CD4-positive, CD25-positive, alpha-beta regulatory T cell (primary cell): ENCODE results near the gene SVOPL. TPM values are rescaled to one million over a fixed set of nuclear protein-coding genes. Genes with fewer than 3 reads are reported as not detected.
A peak's percentile ranks its signal among the peaks of the same experiment; 100 is the strongest.
"Not testable (repeated sequence)": the region's sequence is repeated elsewhere in the genome, so short reads cannot be mapped to it uniquely, and the experiment has no call there.

ENCODE experiments used
- ATAC-seq, 2 donors: fragments of 150-1000 bp; cut with Tn5 transposase; one replicate each; pipeline ENCODE4 v1.10.0; 2021; ENCODE audit warnings: low read depth in 2 of 2, moderate number of reproducible peaks in 2 of 2, moderate library complexity in 1 of 2
- DNase-seq, 3 donors: peaks; one replicate each; pipeline versions ENCODE4 v3.0.0 to v3.0.0-alpha.2; 2012 to 2022; ENCODE audit warnings: mixed read lengths in 1 of 3
- H3K27ac ChIP-seq: one replicate; pipeline ENCODE4 v1.7.0; 2013; ENCODE audit warnings: mild to moderate bottlenecking, low read length; ENCODE audit not compliant: insufficient read depth, poor library complexity, severe bottlenecking
- H3K27me3 ChIP-seq: one replicate; pipeline ENCODE4 v1.7.0; 2013; ENCODE audit warnings: low read length; ENCODE audit not compliant: control insufficient read depth, insufficient read depth
- H3K36me3 ChIP-seq: one replicate; pipeline ENCODE4 v1.7.0; 2013; ENCODE audit warnings: mild to moderate bottlenecking, low read length, moderate library complexity; ENCODE audit not compliant: control insufficient read depth, insufficient read depth
- H3K4me1 ChIP-seq: 2 replicates; pipeline ENCODE4 v1.7.0; 2013; ENCODE audit warnings: mild to moderate bottlenecking, low read length; ENCODE audit not compliant: insufficient read depth, control insufficient read depth, poor library complexity, severe bottlenecking
- H3K4me3 ChIP-seq: one replicate; pipeline ENCODE4 v1.7.0; 2013; ENCODE audit warnings: low read depth, mild to moderate bottlenecking, low read length, moderate library complexity
- H3K9me3 ChIP-seq, 2 experiments: 1 replicate in 1 of 2; 2 replicates in 1 of 2; pipeline ENCODE4 v1.7.0; 2013; ENCODE audit warnings: low read length in 2 of 2, mild to moderate bottlenecking in 1 of 2, moderate library complexity in 1 of 2; ENCODE audit not compliant: control insufficient read depth in 2 of 2
- H3K27ac Mint-ChIP-seq, 3 donors: one replicate each; pipeline ENCODE4 v1.8.0; 2020 to 2022; ENCODE audit warnings: mild to moderate bottlenecking in 3 of 3, mixed read lengths in 3 of 3, moderate library complexity in 2 of 3
- H3K27me3 Mint-ChIP-seq: one replicate; pipeline ENCODE4 v1.8.0; 2022; ENCODE audit warnings: mild to moderate bottlenecking, mixed read lengths
- H3K36me3 Mint-ChIP-seq: one replicate; pipeline ENCODE4 v1.8.0; 2020; ENCODE audit warnings: mixed read lengths
- H3K4me1 Mint-ChIP-seq, 4 donors: one replicate each; pipeline ENCODE4 v1.8.0; 2020 to 2022; ENCODE audit warnings: mixed read lengths in 4 of 4, mild to moderate bottlenecking in 1 of 4
- H3K4me3 Mint-ChIP-seq, 4 donors: one replicate each; pipeline ENCODE4 v1.8.0; 2020 to 2022; ENCODE audit warnings: mild to moderate bottlenecking in 4 of 4, mixed read lengths in 4 of 4, moderate library complexity in 3 of 4
- H3K9me3 Mint-ChIP-seq, 7 donors: one replicate each; pipeline ENCODE4 v1.8.0; 2020 to 2022; ENCODE audit warnings: mixed read lengths in 7 of 7, mild to moderate bottlenecking in 3 of 7, moderate library complexity in 2 of 7
- polyA plus RNA-seq, 4 donors: library from polyadenylated mRNA; unstranded; fragments of 300-500 nt; fragmentation: Illumina TruSeq; gene quantifications; one replicate each; pipeline ENCODE4 v1.2.3, GENCODE V29; 2021
- total RNA-seq: library from RNA; stranded (reverse); gene quantifications from one replicate; pipeline ENCODE4 v1.2.3, GENCODE V29; 2022

The SVOPL gene
- total and polyA plus RNA-seq, 5 donors from 2014 or later: 0.35 to 0.44 TPM; not detected in 3

DNA sequence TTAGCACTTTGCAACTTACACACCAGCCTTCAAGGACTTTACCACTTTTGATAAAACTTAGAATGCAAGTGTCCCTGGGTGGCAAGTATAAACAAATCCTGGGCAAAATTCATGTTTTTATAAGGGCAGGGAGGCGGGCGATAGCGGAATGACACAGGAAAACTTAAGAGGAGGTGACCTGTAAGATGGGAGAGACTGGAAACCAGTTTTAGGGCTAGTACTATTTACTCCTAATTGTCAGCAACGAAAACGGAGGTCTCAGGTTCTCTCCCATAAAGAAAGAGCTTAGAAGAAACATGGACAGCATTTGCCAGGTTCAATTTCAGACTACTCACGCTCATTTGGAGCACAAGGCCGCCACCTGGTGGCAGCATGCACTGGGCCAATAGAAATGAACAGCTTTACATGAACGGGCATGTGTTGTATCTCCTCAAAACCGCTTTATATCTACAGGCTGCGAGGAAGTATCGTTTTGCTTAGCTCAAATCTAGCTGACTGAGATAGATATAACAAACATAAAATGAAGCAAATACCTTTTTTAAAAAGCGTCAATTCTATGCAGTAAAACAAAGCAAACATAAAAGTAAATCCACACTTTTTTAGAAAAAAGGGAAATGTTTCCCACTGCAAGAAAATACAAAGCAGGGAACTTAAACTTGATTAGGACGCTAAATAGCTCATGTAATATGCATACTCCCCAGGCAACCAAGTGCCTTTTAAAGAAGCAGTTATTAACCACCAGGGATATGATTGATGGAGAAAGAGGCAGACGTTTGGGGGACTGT is 37.6 kb upstream of the SVOPL start:
- ATAC-seq: peak; percentile 86 to 88
- Mint-ChIP-seq H3K9me3 (no peaks in the 10 kb centered on the region), H3K4me1 (peaks cover 0 to 4% (median 2%) of the 10 kb centered on the region in 4 donors), H3K4me3 (no peak overlapping the region), H3K36me3 (no peaks in the 10 kb centered on the region), H3K27me3 (no peaks in the 10 kb centered on the region), H3K27ac (peak overlapping the region in 1 of 3 donors; percentile 35)
- Histone ChIP-seq H3K36me3 (no peaks in the 10 kb centered on the region), H3K4me3 (no peak overlapping the region), H3K4me1 (no peaks in the 10 kb centered on the region), H3K27ac (no peak overlapping the region), H3K9me3 (no peaks in the 10 kb centered on the region), H3K27me3 (no peaks in the 10 kb centered on the region)
- DNase-seq: peak; percentile 60 to 87 (median 78)

DNA sequence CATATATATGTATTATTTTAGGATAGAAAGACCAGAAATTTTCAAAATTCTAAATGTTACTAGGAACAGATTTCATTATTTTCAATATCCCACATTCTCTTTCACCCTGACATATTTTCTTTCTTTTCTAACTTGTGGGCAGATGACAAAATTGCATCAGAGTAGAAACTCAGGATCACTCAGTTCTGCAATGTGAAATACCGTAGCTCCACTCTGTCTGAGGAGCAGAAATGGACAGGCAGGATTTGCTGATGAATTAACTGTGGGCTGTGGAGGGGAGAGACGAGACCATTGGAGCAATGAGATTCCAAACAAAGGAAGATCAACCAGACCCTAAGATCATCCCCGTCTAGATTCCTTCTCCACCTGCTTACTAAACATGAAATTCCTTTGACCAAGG is 37.0 kb upstream of the SVOPL start:
- DNase-seq: no peak
- Histone ChIP-seq H3K4me3 (no peak overlapping the region), H3K9me3 (no peaks in the 10 kb centered on the region), H3K27ac (no peak overlapping the region), H3K4me1 (no peaks in the 10 kb centered on the region), H3K36me3 (no peaks in the 10 kb centered on the region), H3K27me3 (no peaks in the 10 kb centered on the region)
- no peaks in the 10 kb centered on the region for H3K27me3 Mint-ChIP-seq
- H3K9me3 Mint-ChIP-seq: no peaks in the 10 kb centered on the region
- no peak overlapping the region for H3K27ac Mint-ChIP-seq
- peaks cover 0 to 4% (median 2%) of the 10 kb centered on the region in 4 donors for H3K4me1 Mint-ChIP-seq
- no peaks in the 10 kb centered on the region for H3K36me3 Mint-ChIP-seq
- H3K4me3 Mint-ChIP-seq: no peak overlapping the region
- no peak for ATAC-seq

DNA sequence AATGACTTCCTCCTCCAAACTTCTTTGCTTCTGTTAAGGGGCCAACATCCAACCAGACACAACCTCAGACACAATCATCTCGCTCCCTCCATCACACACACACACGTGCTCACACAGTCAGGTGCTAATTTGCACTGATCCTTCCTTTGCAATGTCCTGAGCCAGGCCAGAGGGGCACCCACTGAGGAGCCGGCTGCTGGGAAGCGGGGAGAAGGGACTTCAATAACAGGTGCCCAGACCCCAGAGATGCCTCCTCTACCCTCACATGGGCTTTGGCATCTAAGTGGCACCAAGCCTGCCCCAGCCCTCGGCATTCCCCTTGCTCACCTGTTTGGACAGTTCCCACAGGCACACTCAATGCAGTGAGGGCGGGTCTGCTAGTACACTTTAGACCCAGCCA is 34.2 kb upstream of the SVOPL start:
- ATAC-seq (no peak), DNase-seq (no peak)
- no peaks in the 10 kb centered on the region for H3K27me3 ChIP-seq
- no peaks in the 10 kb centered on the region for H3K9me3 ChIP-seq
- Mint-ChIP-seq H3K4me3 (no peak overlapping the region), H3K36me3 (no peaks in the 10 kb centered on the region), H3K9me3 (no peaks in the 10 kb centered on the region), H3K27ac (no peak overlapping the region), H3K27me3 (peaks cover 12% of the 10 kb centered on the region), H3K4me1 (peaks cover 0 to 6% (median 2%) of the 10 kb centered on the region in 4 donors)
- H3K4me1 ChIP-seq: no peaks in the 10 kb centered on the region
- no peaks in the 10 kb centered on the region for H3K36me3 ChIP-seq
- H3K4me3 ChIP-seq: no peak overlapping the region
- H3K27ac ChIP-seq: no peak overlapping the region

DNA sequence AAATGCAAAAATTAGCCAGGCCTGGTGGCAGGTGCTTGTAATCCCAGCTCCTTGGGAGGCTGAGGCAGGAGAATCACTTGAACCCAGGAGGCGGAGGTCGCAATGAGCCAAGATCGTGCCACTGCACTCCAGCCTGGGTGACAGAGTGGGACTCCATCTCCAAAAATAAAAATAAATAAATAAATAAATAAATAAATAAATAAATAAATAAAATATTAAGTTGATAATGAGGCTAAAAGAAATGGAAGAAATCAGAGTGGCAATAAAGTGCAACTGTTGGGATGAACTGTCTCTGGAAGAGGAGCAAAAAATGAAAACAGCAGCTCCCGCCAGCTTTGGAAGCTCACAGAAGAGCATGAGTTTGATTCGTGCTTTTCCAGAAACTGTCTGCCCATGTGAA is 30.6 kb upstream of the SVOPL start:
- H3K4me3 ChIP-seq: not testable (repeated sequence)

DNA sequence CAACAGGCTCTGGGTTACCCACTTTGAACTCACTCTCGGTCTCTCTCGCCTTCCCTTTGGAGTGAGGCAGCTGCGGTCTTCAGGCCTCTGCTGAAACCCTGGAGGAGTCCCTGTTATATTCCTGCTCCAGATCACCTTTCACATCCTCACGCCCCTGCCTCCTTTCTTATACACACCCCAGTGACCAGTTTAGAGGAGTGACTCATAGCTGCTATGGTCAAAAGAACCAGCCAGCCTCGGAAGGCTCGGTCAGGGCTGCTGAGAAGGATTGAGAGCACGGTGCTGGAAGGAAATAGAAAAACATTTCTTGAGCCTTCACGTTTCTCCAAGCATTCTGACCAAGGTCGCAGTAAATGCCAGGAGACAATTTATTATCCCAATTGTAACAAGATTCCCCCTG is 28.3 kb upstream of the SVOPL start:
- Histone ChIP-seq H3K4me1 (no peaks in the 10 kb centered on the region), H3K4me3 (no peak overlapping the region), H3K27me3 (no peaks in the 10 kb centered on the region), H3K9me3 (no peaks in the 10 kb centered on the region), H3K36me3 (no peaks in the 10 kb centered on the region), H3K27ac (no peak overlapping the region)
- Mint-ChIP-seq H3K27ac (no peak overlapping the region), H3K9me3 (no peaks in the 10 kb centered on the region), H3K4me3 (no peak overlapping the region), H3K4me1 (peaks cover 0 to 3% (median 0%) of the 10 kb centered on the region in 4 donors), H3K27me3 (peaks cover 12% of the 10 kb centered on the region), H3K36me3 (no peaks in the 10 kb centered on the region)
- DNase-seq: no peak
- ATAC-seq: no peak

More for the DNA sequence above, 30.6 kb upstream of the SVOPL start:
- H3K4me3 Mint-ChIP-seq, H3K27me3 ChIP-seq, H3K4me1 ChIP-seq, H3K36me3 ChIP-seq, ATAC-seq, H3K9me3 Mint-ChIP-seq, DNase-seq, H3K27ac Mint-ChIP-seq, H3K27ac ChIP-seq, H3K9me3 ChIP-seq, H3K4me1 Mint-ChIP-seq, H3K36me3 Mint-ChIP-seq: not testable (repeated sequence)
- peaks cover 12% of the 10 kb centered on the region for H3K27me3 Mint-ChIP-seq

DNA sequence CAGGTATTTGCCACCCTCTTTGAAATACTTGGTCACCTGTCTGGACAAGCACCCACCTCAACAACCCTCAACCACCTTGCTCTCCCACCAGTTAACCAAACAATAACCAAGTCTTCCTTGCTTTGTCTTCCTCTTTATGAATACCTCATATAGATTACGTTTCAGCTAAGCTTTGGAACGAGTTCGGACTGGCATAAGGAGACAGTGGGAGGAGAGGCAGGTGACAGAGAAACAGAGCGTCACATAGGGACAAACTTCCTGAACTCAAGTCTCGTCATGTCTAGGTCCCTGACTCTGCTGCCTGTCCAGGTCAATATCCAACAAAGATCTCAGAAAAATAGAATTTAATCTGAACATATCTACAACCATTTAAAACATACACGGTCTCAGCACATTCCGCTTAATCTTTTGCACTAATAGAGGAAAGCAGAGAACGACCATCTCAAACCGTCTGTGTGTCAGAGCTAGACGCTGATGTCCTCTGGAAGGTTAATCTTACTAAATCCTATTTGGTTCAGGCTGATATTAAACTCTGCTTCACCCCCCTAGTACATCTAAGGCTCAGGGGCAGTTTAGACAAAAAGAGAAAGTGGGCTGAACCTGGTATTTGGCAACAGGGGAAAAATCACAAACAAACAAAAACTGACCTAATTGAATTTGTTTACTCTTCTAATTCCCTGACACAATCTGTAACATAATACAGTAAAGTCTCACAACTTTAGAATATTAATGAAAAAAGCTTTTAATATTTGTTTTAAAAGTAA is 26.4 kb upstream of the SVOPL start:
- H3K27me3 ChIP-seq: no peaks in the 10 kb centered on the region
- no peak overlapping the region for H3K4me3 Mint-ChIP-seq
- DNase-seq (no peak), ATAC-seq (no peak)
- H3K36me3 Mint-ChIP-seq: no peaks in the 10 kb centered on the region
- no peaks in the 10 kb centered on the region for H3K36me3 ChIP-seq
- H3K9me3 Mint-ChIP-seq: no peaks in the 10 kb centered on the region
- H3K27ac ChIP-seq: no peak overlapping the region
- H3K4me1 ChIP-seq: no peaks in the 10 kb centered on the region
- H3K27ac Mint-ChIP-seq: no peak overlapping the region
- H3K4me3 ChIP-seq: no peak overlapping the region
- H3K27me3 Mint-ChIP-seq: peaks cover 8% of the 10 kb centered on the region
- no peaks in the 10 kb centered on the region for H3K4me1 Mint-ChIP-seq
- H3K9me3 ChIP-seq: no peaks in the 10 kb centered on the region

DNA sequence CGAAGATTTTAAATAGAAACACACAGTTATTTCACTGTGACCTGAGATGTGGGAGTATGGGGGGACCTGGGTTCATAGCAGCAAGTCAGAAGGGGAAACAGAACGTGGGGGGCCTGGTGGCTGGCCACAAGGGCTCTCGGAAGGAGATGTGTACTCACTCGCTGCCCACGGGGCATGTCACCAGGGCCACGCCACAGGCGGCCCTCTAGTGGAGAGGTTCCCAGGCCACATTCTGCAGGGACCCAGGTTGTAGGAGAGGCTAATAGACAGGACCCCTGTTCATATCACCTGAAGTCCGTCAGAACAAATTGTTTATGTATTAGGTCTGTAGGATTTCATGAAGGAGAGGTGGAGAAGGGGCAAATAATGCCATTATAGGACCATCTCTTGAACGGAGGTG is 25.1 kb upstream of the SVOPL start:
- H3K36me3 Mint-ChIP-seq: no peaks in the 10 kb centered on the region
- Histone ChIP-seq H3K4me3 (no peak overlapping the region), H3K4me1 (no peaks in the 10 kb centered on the region), H3K9me3 (no peaks in the 10 kb centered on the region), H3K36me3 (no peaks in the 10 kb centered on the region), H3K27me3 (no peaks in the 10 kb centered on the region), H3K27ac (no peak overlapping the region)
- no peak overlapping the region for H3K4me3 Mint-ChIP-seq
- no peaks in the 10 kb centered on the region for H3K9me3 Mint-ChIP-seq
- DNase-seq (no peak), ATAC-seq (no peak)
- no peaks in the 10 kb centered on the region for H3K27me3 Mint-ChIP-seq
- no peak overlapping the region for H3K27ac Mint-ChIP-seq
- H3K4me1 Mint-ChIP-seq: no peaks in the 10 kb centered on the region
